Measurements from ENCODE around the gene VPS54.
A peak's percentile ranks its signal among the peaks of the same experiment; 100 is the strongest.

VPS54 gene

DNA sequence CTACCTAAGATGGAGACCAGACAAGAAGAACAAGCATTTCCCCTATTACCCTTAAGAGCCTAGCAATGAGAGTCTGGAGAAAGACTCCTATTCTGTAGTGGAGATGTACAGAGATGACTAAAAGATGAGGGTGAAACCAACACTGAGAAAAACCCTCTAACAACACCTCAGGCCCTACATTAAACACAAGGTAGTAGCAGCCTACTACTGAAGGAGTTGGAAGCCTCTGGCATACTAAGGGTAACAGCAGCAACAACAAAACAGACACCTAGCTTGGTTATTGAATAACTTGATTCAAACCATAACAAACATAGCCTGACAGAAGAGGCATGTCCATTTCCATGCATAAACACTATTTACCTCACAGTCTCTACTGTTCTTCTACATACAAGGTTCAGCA is 117.1 kb downstream of the VPS54 start:
- DNase-seq (ENCODE audit: low read depth), result no peak

DNA sequence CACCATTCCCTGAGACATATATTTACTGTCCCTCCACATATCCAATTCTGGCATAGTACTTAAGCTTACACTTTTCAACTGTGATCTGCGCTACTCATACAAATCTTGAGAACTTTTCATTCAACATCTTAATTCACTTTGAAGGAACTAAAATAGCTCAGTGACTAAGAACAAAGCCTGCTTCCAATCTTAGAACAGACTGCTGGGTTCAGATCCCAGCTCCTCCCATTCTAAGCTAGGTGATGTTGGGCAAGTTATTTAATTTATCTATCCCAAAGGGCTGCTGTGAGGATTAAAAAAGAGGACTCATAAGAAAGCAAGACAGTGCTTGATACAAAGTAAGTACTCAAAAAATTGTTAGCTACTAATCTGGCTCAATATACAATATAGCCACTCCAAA is 119.6 kb downstream of the VPS54 start:
- DNase-seq (ENCODE audit: low read depth), result no peak

DNA sequence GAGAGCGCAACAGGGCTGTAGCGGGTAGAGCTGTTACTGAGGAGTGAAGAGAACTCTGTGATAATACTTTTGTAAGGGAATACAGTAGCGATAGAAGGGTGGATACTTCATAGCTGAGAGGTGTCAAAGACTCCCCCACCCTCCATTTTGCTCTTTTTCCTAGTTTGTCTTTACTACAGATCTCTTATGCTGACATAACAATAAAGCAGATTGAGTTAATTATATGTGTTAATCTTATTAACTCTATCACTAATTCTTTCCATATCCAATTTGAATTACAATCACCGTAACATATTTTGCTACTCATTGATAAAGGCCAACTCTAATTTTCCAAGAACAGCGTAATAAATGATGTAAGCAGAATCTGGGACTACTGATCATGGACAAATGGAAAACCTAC is 120.4 kb downstream of the VPS54 start:
- DNase-seq (ENCODE audit: low read depth), result no peak

DNA sequence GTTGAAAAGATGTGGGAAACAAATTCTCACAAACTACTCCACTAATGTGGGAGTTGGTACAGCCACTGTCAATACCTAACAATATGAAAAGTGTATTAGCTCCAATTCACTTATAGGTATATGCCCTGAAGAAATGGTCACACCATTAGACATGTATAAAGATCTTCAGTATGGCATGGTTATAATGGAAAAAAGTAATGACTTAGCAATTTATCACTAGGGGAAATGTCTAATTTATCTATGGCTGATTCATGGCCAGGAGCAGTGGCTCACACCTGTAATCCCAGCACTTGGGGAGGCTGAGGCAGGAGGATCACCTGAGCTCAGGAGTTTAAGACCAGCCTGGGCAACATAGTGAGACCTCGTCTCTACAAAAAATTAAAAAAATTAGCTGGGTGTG is 125.1 kb downstream of the VPS54 start:
- DNase-seq (ENCODE audit: low read depth), result no peak

DNA sequence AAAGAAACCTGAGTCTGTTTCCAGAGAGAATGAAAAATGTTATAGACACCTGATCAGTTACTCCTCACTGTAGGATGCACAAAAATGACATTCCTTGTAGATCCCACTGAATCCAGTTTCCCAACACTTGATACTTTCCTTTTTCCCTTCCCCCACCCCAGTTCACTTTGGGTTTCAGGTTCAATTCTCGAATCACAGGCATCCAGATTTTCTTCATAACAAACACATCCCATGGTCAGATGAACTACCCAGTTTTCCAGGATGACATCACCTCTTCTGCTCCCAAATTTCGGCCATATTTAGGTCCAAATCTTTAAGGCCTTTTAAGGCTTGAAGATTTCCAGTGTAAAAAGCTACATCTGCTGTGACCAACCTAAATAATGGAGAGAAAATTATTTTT is 126.1 kb downstream of the VPS54 start:
- no peak for DNase-seq (ENCODE audit: low read depth)

DNA sequence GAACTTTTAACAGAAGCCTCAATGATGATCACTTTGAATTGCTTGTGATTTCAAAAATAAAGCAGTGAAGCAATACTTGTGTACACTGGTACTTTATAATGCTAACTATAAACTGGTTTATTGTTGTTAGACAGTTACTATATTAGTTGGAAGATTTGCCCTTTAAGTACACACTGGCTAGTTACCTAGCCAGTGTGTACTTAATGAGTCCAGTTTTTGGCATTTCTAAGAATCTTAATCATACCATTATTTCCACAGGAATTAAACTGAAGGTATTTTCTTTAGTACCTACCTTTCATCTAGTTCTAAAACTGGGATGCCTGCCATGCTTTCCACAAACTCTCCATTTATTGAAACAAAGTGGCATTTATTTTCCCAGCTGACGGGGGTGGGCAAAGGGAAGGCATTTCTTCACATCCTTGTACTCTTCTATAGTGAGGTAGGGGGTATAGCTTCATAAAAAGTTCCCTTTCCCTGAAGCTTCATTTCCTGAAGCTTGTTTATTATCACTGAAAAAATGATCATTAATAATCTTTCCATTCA is 127.7 kb downstream of the VPS54 start:
- no peak for DNase-seq (ENCODE audit: low read depth)

DNA sequence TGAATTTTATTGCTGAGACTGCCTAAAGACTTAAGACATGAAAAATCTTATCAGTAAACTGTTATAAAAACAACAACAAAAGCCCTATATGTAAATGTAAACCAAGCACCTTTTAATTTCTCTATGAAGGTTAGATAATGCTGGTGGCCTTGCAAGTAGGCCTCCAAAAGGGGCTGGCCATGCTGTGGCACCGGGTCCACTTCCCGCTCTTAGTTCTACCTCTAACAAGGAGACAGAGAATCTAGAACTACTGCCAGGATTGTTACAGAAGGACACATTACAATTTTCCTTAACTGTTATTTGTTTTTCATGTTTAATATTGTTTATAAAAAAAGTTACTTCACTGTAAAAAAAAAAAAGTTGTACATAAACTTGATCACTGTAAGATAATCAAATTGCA is 128.6 kb downstream of the VPS54 start:
- no peak for DNase-seq (ENCODE audit: low read depth)

DNA sequence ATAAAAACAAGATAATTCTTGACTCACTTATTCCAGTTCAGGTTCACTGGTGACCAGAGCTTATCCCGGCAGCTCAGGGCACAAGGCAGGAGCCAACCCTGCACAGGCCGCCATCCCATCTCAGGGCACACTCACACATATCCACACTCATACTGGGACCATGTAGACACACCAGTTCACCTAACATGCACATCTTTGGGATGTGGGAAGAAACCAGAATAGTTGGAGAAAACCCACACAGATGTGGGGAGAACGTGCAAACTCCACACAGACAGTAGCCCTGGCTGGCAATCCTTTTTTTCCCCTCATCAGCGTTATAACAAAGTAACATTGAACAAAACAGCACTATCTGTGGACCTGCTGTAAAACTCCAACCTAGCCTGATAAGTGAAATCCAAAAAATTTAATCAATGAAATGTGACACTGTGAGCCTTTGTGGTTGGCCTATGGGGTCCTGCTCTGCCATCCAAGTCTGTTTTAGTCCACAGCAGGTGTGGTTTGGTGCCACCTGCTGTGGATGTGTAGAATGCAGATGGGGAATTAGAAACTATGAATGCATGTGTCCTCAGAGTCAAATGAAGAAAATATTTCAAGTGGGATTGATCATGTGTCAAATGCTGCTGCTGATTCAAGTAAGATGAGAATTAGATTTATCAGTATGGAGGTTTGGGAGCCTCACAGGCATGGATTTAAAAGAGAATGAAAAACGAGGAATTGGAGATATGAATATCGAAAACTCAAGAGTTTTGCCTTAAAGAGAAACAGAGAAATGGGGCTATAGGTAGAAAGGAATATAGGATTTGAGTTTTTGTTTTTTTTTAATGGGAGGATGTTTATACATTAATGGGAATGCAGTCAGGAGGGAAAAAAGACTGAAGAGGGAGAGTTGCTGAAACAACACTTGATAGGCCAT is 130.5 kb downstream of the VPS54 start:
- peak; percentile 24 for DNase-seq (ENCODE audit: low read depth)

DNA sequence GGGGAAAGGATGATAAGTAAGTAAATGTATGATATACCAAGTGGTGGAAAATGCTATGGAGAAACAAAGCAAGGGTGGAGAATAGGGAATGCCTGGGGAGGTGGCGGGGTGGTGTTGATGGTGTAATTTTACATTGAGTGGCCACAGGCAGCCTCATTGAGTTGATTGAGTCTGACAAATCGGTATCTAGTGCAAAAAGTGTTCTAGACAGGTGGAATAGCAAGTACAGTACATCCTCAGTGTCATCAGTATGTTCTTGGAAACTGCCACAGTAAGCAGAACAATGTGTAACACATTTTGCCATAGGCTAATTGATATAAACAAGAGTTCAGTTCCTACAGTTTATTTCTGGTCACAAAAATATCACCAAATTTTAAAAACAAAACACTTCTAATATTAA is 131.2 kb downstream of the VPS54 start:
- DNase-seq (ENCODE audit: low read depth), result no peak

DNA sequence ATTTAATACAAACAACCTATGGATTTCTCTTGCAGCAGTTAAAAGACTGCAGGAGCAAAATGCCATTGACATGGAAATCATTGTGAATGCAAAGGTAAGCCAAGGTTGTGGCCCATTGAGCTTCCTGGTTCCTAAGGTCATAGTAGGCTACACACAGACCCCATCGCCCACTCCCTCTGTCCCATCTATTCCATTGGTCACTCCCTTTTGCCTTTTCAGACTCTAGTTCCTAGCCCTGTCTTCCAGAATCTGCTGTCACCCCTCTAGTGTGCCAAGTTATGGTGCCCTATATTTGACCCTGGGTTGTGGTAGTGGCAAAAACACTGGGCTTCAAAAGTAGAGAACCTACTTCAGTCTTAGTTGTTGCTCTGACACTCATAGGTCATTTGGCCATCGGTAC is 132.8 kb downstream of the VPS54 start:
- DNase-seq (ENCODE audit: low read depth), result no peak

DNA sequence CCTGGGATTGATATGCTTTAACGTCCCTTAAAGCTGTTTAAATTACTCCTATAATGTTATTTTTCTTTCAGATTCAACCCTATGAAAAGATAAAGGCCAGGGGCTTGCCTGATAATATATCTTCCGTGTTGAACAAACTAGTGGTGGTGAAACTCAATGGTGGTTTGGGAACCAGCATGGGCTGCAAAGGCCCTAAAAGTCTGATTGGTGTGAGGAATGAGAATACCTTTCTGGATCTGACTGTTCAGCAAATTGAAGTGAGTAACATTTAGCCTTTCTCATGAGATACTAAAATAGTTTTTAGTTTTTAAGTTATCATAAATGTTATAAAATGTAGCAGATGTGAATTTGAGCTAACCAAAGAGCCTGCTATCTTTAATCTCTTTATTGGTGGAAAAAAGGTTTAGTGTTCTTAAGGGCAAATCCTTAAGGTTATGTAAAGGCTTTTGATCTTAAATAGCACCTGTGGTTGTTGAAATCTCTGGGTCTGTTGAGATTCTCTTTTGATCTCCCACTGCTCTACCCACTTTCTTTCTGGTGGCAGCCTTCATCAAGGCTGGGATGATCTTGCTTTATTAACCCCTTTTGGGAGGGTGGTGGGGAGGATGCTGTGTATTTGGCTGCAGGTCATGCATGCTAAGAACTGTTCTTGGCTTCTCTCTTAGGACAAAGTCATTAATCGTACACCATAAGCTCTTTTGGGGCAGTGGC is 136.7 kb downstream of the VPS54 start:
- no peak for DNase-seq (ENCODE audit: low read depth)

DNA sequence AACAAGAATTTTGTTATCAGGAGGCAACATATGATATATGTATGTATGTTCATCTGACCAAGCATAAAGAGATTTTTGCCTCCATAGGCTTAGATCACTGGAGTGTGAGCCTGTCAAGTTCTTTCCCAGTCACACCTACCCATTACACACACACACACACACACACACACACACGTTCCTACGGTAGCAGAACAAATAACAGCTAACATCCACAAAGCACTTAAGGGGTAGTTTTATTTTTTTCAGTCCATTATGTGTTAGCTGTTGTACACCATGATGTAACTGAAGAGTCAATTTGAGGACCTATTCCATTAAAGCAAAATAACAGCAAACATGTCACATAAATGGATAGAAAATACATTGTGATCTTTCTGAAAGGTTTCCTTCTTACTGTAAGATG is 138.0 kb downstream of the VPS54 start:
- no peak for DNase-seq (ENCODE audit: low read depth)

DNA sequence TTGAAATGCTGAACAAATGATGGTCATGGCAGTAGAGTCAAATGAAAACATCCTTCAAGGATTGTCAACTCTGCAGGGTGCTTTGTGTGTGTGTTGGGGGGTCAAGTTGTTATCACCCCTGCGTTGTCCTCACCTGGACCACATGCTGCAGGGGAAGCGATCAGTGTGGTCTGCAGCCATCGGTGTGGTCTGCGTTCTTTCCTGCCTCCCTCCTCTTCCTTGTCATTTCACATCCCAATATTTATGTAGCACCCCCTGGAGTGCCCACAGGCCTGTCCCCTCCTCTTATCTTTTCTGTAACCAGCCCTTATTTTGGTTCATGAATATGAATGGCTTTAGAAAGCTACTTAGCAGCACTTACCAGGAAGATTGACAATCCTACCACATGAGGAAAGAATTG is 138.6 kb downstream of the VPS54 start:
- DNase-seq (ENCODE audit: low read depth), result no peak

DNA sequence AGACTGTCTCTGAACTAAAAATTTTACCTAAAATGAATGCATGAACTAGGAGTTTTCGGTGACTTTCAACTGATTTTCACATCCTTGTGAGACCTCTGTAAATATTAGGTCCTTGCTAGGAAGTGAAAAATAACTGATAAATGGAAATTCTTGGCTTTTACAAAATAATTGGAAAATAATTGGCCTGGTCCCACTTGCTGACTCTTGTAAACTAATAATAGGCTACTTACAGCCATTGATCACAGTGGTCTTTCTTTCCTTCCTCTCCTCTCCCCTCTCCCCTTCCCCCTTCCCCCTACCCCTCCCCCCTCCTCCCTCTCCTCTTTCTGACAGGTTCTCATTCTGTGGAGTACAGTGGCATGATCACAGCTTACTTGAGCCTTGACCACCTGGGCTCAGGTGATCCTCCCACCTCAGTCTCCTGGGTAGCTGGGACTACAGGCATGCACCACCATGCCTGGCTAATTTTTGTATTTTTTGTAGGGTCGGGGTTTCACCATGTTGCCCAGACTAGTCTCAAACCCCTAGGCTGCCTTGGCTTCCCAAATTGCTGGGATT is 139.3 kb downstream of the VPS54 start:
- no peak for DNase-seq (ENCODE audit: low read depth)

DNA sequence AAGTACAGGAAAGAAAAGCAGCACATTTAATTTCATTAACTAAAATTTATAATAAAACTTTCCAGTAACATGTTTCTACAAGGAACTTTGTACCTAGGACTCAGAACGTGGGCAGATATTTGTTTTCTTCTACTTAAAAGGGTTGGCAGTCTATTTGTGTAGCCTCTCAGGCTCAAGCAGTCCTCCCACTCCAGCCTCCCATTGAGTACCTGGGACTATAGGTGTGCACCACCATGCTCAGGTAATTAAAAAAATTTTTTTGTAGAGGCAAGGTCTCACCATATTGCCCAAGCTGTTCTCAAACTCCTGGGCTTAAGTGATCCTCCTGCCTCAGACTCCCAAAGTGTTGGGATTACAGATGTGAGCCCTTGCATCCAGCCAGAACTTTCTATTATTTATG is 140.7 kb downstream of the VPS54 start:
- DNase-seq (ENCODE audit: low read depth), result no peak

DNA sequence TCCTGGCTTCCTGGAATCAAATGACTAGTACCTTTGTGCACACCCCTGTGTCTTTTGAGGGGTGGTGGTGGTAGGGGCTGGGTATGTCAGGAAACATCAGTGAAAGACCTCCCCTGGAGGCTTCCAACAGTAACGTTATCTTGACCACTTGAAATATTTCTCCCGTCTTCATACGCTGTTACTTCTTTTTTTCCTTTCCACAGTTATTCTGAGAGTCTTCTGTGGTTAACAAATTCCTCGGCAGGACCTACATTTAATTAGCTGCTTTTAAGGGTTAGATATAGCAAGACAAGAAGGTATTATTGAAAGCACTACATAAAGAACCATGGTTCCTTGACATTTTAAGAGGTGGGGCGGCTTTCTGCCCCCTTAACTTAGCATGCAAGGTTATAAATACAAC is 142.9 kb downstream of the VPS54 start:
- DNase-seq (ENCODE audit: low read depth), result no peak

DNA sequence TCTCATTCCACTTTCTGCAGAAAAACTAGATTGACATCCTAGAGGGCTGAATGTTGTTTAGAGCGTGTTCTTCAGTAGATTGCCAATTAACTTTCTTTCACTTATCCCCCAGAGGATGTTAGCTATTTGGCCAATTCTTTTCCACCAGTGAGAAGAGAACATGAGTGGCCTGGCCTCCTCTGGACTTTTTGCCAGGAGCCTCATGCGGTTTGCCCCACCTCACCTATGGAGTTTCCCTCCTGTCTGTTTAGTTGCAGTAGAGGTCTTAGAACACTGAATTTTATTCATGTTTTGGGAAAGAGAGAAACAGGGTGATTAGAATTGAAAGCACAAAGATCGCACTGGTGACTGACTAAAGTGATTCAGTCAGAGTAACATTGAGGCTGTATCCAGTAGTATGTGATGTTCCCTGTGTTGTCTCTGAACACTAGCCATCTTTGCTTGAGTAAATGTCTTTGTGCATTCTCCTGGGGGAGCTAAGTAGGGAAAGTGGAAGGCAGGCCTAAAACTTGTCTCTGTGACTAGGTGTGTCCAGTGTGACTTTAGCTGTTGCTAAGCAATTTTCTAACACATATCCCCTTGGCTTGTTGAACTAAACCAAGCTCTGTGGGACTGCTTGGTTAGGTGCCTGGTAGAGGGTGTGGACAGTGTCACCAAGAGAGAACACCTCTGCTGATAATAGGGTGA is 143.5 kb downstream of the VPS54 start:
- no peak for DNase-seq (ENCODE audit: low read depth)

DNA sequence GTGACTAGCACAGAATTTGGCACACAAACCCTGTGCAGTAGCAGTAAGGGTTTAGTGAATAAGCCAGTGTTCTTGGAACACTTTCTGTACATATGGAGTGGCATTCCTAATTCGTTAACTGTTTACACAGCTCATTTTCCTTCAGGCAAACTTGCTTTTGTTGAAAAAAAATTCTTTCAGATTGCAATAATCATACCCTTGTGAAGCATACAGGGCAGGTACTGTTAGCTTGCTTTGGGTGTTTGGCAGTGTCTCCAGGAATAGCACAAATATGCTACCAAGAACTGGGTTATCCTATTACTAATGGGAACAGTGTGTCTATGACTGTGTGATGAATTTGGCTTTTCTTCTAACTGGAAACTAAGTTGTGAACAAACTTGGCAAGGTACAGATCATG is 144.1 kb downstream of the VPS54 start:
- DNase-seq (ENCODE audit: low read depth), result no peak

DNA sequence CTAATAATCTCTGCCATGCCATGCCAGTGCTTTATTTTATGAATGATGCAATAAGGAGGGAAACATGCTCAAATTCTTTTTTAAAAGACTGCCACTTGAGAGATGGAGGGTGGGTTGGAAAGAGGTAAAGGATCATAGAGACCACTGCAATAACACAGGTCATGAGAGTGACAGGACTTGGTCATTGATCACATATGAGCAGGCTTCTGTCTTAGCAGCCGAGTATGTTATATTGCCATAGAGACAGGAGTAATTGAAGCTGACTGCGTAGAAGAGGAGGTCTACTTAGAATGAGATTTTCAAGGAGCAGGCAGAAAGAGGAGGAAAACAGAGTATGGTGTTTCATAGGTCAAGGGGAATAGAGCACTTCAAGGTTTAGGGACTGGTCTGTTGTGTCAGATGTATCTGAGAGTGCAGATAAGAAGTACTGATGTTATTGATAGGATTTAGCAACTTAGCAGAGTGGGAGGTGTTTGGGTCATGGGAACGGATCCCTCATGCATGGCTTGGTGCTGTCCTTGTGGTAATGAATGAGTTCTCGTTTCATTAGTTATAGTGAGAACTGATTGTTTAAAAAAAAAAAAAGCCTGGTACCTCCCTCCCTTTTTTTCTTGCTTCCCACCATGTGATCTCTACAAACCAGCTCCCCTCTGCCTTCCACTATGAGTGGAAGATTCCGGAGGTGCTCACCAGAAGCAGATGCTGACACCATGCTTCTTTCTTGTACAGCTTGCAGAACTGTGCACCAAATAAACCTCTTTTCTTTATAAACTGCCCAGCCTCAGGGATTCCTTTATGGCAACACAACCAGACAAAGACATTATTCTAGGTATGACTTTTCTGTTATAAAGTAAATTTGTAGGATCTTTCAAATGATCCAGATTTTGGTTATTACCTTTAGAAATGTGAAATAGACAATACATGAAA is 144.8 kb downstream of the VPS54 start:
- no peak for DNase-seq (ENCODE audit: low read depth)

DNA sequence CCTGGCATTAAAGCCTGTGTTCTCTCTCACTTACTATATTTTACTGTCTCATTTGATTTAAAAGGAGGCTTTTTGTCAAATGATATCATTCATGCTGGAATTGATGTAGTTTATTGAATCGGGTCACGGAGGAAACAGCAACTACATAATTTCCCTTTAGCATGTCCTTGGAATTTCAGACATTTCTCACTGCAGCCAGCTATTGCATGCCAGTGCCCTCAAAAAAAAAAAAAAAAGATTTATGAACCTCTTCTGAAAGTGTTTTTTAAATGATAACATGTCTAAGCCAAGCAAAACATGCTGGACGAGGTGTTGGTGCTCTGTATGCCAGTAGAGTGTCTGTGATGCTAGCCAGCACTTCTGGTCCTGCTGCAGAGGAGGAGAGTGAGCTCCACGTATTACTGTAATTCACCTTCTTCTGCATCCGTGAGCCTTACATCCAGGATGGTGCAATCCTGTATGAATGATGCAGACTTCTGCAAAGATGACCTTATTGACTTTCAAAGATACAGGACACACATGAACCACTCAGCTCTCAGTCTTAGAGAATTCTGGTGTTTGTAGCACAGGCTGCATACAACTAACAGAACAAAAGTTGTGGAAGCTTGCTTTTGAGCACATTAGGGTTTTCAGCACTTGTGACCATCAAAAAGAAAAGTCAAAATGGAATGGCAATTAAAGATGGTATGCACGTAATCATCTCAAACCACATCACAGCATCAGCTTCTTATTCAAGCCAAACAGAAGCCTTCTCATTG is 146.5 kb downstream of the VPS54 start:
- DNase-seq (ENCODE audit: low read depth), result no peak

DNA sequence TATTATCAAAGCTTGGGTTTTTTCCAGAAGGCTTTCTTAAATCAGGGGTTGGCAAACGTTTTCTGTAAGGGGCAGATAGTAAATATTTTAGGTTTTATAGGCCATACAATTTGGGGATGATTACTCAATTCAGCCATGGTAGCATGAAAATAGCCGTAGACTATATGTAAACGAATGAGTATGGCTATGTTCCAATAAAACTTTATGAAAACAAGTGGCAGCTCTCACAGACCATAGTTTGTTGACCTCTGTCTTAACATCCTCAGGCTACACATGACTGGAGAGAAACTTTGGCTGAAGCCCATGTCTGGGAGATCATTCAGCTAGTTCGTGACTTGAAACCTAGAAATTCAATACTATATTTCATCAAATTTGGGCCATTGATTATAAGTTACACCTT is 147.4 kb downstream of the VPS54 start:
- DNase-seq (ENCODE audit: low read depth), result no peak
